HepG2 (cell line): Measurements from ENCODE around the gene GTF2H1. TPM values are rescaled to one million over a fixed set of nuclear protein-coding genes. Genes with fewer than 3 reads are reported as not detected.
"Not testable (repeated sequence)": the region's sequence is repeated elsewhere in the genome, so short reads cannot be mapped to it uniquely, and the experiment has no call there.

ENCODE experiments used
- ATAC-seq: fragments of 200-7000 bp; cut with Tn5 transposase; 3 replicates; pipeline ENCODE4 v1.9.1; 2020; ENCODE audit warnings: mild to moderate bottlenecking, moderate library complexity
- BruUV-seq: library from RNA; stranded (reverse); fragments of 400-500 nt; replicated peaks from 2 replicates; lab custom pipeline; 2021; lab: Mats Ljungman, UMichigan
- CTCF ChIA-PET: fragments of 300-600 bp; formaldehyde crosslinking; extraction: SDS; loops from one replicate; lab custom pipeline; 2021; ENCODE audit warnings: low total read pairs, inconsistent platforms, low intra/inter-chr PET ratio; lab: Yijun Ruan, JAX
- POLR2A ChIA-PET: fragments of 350-600 bp; sonication (Branson Sonifier 250); formaldehyde crosslinking; loops from one replicate; lab custom pipeline; 2020; ENCODE audit warnings: antibody characterized with exemption, inconsistent platforms; lab: Yijun Ruan, JAX
- DNase-seq: peaks from one replicate; pipeline ENCODE4 v3.0.0-alpha.2; 2015; ENCODE audit warnings: low spot score
- FAIRE-seq: peaks from 3 replicates; lab custom pipeline; 2011; peaks lifted over from hg19 to GRCh38; lab: Jason Lieb, UNC
- H2AFZ ChIP-seq: one replicate; pipeline ENCODE4 v1.6.1; 2011; ENCODE audit warnings: low read length, inconsistent platforms
- H3K27ac ChIP-seq: fragments of 300-600 bp; 3 replicates; pipeline ENCODE4 v1.8.0; 2011; ENCODE audit warnings: mixed run types, mild to moderate bottlenecking, mixed read lengths, low read length, inconsistent platforms; ENCODE audit not compliant: insufficient read depth; ENCODE audit errors: extremely low read length
- H3K27me3 ChIP-seq, 2 experiments: fragments of 200-600 bp in 1 of 2; 2 replicates in 1 of 2; 3 replicates in 1 of 2; pipeline versions ENCODE4 v1.6.0 to v1.8.0; 2011; ENCODE audit warnings: low read length in 2 of 2, mild to moderate bottlenecking in 2 of 2, moderate library complexity in 2 of 2, inconsistent platforms in 1 of 2; ENCODE audit not compliant: insufficient read depth in 2 of 2, control insufficient read depth in 1 of 2
- H3K36me3 ChIP-seq, 2 experiments: fragments of 200-600 bp in 1 of 2; replicated peaks in 1 of 2; 2 replicates in 1 of 2; 3 replicates in 1 of 2; pipeline versions ENCODE4 v1.5.1 to v1.8.0; 2011; ENCODE audit warnings: low read length in 2 of 2, inconsistent platforms in 1 of 2; ENCODE audit not compliant: insufficient read depth in 2 of 2, control insufficient read depth in 1 of 2
- H3K4me1 ChIP-seq: 2 replicates; pipeline ENCODE4 v1.5.1; 2012; ENCODE audit warnings: low read length, inconsistent platforms; ENCODE audit not compliant: insufficient read depth
- H3K4me2 ChIP-seq: 2 replicates; pipeline ENCODE4 v1.6.0; 2011; ENCODE audit warnings: low read depth, low read length, inconsistent platforms
- H3K4me3 ChIP-seq, 3 experiments: fragments of 200-600 bp in 1 of 3; sonication (generic), shearing (Covaris generic) in 1 of 3; replicated peaks in 1 of 3; 2 replicates each; pipeline ENCODE4 v1.5.1; 2011 to 2016; ENCODE audit warnings: low read length in 3 of 3, inconsistent platforms in 2 of 3, low read depth in 2 of 3, mild to moderate bottlenecking in 2 of 3, control low read depth in 1 of 3, mixed read lengths in 1 of 3; ENCODE audit not compliant: insufficient read depth in 1 of 3
- H3K79me2 ChIP-seq: one replicate; pipeline ENCODE4 v1.6.1; 2011; ENCODE audit warnings: low read length, inconsistent platforms; ENCODE audit not compliant: insufficient read depth
- H3K9ac ChIP-seq: 2 replicates; pipeline ENCODE4 v1.6.0; 2011; ENCODE audit warnings: mild to moderate bottlenecking, low read depth, low read length, inconsistent platforms; ENCODE audit not compliant: insufficient read depth
- H3K9me3 ChIP-seq: 2 replicates; pipeline ENCODE4 v1.5.1; 2012; ENCODE audit warnings: mild to moderate bottlenecking, low read length
- H4K20me1 ChIP-seq: 2 replicates; pipeline ENCODE4 v1.6.0; 2011; ENCODE audit warnings: inconsistent platforms, mild to moderate bottlenecking, low read length, moderate library complexity; ENCODE audit not compliant: insufficient read depth
- KAT7 ChIP-seq: IDR thresholded peaks from 2 replicates; pipeline ENCODE4 v1.6.1; 2018; ENCODE audit warnings: borderline replicate concordance, missing compliant biosample characterization
- ZBTB38 ChIP-seq: sonication (generic); formaldehyde crosslinking; IDR thresholded peaks from 2 replicates; pipeline ENCODE4 v1.5.1; 2020; ENCODE audit warnings: mild to moderate bottlenecking, missing genetic modification reagents
- WGBS: methylation state at CpG from one replicate; pipeline ENCODE4 v1.1.6; 2017; ENCODE audit warnings: low lambda C conversion rate; 5-methylcytosine and 5-hydroxymethylcytosine counted together
- in situ Hi-C: cut with HindIII; loops from 2 replicates; pipeline ENCODE4 v1.10.0; 2017; ENCODE audit warnings: low pct_unique_long_range_greater_than_20kb; ENCODE audit not compliant: extremely low pct_ligation_motif_present
- intact Hi-C: fragments of 100-400 bp; cut with micrococcal nuclease; formaldehyde crosslinking; loops from one replicate; pipeline ENCODE4 v1.10.0; 2022; ENCODE audit not compliant: unreplicated experiment
- polyA plus RNA-seq, 8 experiments: library from polyadenylated mRNA; depleted of rRNA in 3 of 8; stranded (reverse) in 7 of 8; unstranded in 1 of 8; fragments of >200 nt; fragmentation: Illumina TruSeq in 4 of 8; extraction: Trizol in 4 of 8; gene quantifications; 2 replicates each; pipeline versions ENCODE4 v1.2.1 to v1.2.3, GENCODE V29; 2011 to 2016; ENCODE audit warnings: low read depth in 4 of 8, missing spikeins in 1 of 8, mixed read lengths in 1 of 8; ENCODE audit not compliant: insufficient read depth in 1 of 8
- total RNA-seq, 5 experiments: library from RNA; depleted of rRNA; stranded (reverse); fragments of >200 nt; fragmentation: Illumina TruSeq; extraction: Trizol; gene quantifications; 2 replicates each; pipeline ENCODE4 v1.2.3, GENCODE V29; 2016; ENCODE audit warnings: low read depth in 1 of 5
- TF ChIP-seq, protein P1 (sequence below): sonication (generic); formaldehyde crosslinking; IDR thresholded peaks from 2 replicates; pipeline ENCODE4 v1.5.1; 2020; ENCODE audit warnings: mild to moderate bottlenecking, missing genetic modification reagents, moderate library complexity

Gene GTF2H1
- total and polyA plus RNA-seq, 2 of the 13 experiments (the other 11 are each of a cell fraction or from before 2014, with no cell fraction given), result 15.7 to 51.4 TPM

DNA sequence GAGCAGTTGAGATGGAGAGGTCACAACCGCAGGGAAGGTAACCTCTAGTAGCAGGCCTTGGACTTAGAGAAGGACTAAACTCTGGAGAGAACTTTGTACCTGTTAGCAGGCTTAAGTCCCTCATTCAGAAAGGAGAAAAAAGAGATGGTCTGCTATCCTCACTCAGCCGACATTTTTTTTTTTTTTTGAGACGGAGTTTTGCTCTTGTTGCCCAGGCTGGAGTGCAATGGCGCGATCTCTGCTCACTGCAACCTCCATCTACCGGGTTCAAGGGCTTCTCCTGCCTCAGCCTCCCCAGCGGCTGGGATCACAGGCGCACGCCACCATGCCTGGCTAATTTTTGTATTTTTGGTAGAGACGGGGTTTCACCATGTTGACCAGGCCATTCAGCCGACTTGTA lies 1.5 kb downstream of the GTF2H1 start:
- Histone ChIP-seq H3K4me2 (peak overlapping the region; percentile 96), H3K4me1 (peaks cover 50% of the 10 kb centered on the region), H3K36me3 (peaks cover 6 to 18% of the 10 kb centered on the region in 2 experiments), H3K4me3 (peak overlapping the region; percentile 71 to 81 (median 78)), H3K9ac (peak overlapping the region; percentile 94), H3K27ac (peak overlapping the region; percentile 22), H3K79me2 (peaks cover 72% of the 10 kb centered on the region)
- in situ Hi-C loops, BruUV-seq, CTCF ChIA-PET, H3K9me3 ChIP-seq, DNase-seq, ATAC-seq, H2AFZ ChIP-seq, H3K27me3 ChIP-seq, POLR2A ChIA-PET, H4K20me1 ChIP-seq, FAIRE-seq: not testable (repeated sequence)
- TF ChIP-seq ZBTB38 (0 out of 2 replicates have a peak, but pooled peaks have one; percentile 50), KAT7 (CRISPR knock-in tag) (0 out of 2 replicates have a peak, but pooled peaks have one; percentile 37)
- TF ChIP-seq, protein P1, sequence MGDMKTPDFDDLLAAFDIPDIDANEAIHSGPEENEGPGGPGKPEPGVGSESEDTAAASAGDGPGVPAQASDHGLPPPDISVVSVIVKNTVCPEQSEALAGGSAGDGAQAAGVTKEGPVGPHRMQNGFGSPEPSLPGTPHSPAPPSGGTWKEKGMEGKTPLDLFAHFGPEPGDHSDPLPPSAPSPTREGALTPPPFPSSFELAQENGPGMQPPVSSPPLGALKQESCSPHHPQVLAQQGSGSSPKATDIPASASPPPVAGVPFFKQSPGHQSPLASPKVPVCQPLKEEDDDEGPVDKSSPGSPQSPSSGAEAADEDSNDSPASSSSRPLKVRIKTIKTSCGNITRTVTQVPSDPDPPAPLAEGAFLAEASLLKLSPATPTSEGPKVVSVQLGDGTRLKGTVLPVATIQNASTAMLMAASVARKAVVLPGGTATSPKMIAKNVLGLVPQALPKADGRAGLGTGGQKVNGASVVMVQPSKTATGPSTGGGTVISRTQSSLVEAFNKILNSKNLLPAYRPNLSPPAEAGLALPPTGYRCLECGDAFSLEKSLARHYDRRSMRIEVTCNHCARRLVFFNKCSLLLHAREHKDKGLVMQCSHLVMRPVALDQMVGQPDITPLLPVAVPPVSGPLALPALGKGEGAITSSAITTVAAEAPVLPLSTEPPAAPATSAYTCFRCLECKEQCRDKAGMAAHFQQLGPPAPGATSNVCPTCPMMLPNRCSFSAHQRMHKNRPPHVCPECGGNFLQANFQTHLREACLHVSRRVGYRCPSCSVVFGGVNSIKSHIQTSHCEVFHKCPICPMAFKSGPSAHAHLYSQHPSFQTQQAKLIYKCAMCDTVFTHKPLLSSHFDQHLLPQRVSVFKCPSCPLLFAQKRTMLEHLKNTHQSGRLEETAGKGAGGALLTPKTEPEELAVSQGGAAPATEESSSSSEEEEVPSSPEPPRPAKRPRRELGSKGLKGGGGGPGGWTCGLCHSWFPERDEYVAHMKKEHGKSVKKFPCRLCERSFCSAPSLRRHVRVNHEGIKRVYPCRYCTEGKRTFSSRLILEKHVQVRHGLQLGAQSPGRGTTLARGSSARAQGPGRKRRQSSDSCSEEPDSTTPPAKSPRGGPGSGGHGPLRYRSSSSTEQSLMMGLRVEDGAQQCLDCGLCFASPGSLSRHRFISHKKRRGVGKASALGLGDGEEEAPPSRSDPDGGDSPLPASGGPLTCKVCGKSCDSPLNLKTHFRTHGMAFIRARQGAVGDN (CRISPR knock-in tag), result peak; percentile 19; the same call in 1 of the 2 replicates
- WGBS, result 81% methylated on average over 11 of the region's 11 CpGs
- intact Hi-C loops, result loop anchor here (5.0 to 10.0 kb wide), 5 partner anchors 58 to 308 kb away; partner anchors contain the start of genes MRGPRX4, SAA4 and SPTY2D1
